Medulla oblongata (tissue), 1 donor: ENCODE results near the gene ALOX15B.

Experiments
- DNase-seq: peaks from one replicate; pipeline ENCODE4 v3.0.0-alpha.2; 2015; ENCODE audit errors: extremely low spot score

The ALOX15B gene

DNA sequence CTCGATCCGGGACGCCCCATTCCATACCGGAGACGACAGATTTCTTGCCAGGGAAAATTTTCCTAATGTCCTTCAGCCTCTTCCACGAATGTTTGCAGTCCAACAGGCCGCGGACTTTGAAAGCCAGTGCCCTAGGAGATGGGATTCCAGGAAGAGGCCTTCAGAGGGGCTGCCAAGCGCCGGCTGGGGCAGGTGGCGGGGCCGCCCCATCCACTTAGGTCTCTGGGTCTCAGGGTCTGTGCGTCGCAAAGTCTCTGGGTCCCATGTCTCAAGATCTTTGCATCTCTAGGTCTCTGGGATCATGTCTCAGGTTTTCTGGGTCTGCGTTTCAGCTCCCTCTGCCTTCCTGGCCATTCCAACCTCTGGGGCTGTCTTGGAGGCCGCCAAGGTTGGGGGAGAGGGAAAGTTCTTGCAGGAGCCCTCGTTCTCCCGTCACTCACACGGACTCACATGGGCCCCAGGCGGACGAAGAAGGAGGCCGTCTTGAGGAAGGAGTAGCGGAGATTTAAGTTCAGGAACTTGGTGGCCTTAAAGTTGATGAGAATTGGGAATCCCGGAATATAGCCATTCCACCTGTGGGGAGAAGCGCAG, 41.4 kb downstream of the ALOX15B start:
- DNase-seq: no peak

DNA sequence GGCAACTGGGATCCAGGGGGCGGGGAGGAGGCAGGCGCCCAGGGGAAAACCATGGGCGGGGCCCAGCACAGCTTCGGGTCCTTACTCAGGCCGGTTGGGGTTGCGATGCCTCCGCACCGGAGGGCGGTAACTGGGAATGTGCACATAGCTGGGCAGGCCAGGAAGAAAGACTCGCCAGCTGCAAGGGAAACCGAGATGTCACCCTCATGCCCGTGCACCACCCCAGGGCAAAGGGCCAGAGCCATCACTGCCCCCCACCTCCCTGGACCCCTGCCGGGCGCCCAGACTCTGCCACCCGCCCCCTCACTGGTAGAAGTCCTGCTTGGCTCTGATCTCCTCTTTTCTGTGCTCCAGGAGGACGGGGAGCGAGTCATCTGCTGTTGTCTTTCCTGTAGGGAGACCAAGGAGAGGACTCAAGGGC, 42.0 kb downstream of the ALOX15B start:
- no peak for DNase-seq

DNA sequence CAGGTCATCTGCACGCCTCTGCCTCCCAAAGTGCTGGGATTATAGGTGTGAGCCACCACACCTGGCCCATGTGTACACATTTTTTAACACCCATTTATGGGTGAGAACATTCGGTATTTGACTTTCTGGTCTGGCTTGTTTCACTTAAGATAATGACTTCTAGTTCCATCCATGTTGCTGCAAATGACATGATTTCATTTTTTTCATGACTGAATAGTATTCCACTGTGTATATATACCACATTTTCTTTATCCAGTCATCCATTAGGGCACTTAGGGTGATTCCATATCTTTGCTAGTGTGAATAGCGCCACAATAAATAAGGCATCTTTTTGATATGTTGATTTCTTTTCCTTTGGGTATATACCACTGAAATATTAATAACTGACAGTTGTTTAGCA, 43.0 kb downstream of the ALOX15B start:
- no peak for DNase-seq

DNA sequence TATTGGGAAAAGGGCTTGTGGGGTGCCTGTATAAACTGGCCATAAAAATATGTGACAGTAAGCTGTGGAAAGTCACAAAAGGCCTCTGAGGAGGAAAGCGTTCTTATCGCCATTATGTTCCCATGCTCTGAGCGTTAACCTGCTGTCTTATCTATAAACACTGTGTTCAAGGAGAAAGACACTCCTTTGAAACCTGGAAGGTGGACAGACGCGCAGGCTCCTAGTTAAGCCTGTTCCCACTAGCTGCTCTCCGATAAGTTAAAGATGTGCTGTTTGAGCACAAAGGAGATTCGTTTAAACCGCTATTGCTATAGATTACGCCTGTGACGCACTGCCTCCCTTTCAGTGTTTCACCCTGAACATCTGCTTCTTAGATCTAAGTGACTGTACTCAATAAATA, 43.4 kb downstream of the ALOX15B start:
- no peak for DNase-seq

DNA sequence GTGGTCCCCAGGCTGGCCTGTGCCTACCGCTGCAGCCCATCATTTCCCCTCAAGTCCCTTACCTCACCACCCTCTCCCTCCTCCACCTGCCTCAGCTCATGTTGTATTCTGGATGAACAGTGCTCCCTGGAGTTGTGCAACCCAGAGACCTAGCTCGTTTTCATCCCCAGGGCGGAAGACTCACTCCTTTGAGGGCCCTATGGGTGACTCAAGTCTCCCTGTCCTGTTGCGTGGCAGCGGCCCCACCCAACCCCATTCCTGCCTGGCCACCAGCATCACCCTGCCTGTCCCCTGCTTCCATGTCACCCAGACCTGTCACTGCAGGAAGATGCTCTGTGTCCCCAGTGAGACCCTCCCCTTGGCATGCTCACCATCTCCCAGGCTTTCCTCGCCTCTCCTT, 45.4 kb downstream of the ALOX15B start:
- no peak for DNase-seq

DNA sequence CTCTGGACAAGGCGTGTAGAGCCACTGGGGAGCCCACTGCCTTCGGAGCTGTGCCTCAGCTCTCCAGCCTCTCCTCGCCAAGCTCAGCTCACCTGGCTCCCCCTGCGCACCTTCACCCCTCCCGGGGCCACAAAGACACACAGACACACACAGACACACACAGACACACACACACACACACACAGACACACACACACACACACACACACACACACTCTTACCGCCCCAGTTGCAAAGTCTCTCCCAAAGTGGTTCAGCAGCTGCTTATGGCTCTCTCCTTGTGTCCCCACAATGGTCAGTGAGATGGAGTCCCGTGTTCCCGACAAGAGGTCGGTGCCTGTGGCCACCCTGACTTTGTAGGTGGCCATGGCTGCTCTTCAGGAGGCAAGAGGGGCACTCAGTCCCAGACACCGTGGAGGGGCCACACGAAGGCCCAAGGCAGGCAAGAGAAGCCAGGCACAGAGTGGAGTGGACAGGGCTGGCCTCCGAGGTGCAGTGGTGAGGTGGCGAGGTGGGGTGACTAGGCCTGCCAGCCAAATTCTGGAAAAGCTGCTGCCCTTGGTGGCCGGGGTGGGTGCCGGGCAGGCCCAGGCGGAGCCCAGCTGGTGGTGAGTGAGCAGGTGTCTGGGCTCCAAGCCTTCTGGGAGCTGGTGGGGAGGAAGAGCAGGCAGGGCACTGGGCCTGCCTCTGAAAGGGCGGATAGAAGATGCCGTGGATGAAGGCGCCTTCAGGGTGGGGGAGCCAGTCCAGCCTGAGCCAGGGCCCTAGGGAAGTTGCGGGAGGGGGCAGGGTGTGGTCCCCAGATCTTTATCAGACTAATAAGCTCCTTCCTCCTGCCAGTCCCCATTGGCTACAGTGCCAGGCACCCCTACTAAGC, 48.5 kb downstream of the ALOX15B start, which contains the start of gene ALOX12B:
TSS of gene ALOX12B (minus strand) at position 642 of the 877 bp plus-strand sequence. CDS start at position 368, 274 bp downstream.
- DNase-seq: no peak

DNA sequence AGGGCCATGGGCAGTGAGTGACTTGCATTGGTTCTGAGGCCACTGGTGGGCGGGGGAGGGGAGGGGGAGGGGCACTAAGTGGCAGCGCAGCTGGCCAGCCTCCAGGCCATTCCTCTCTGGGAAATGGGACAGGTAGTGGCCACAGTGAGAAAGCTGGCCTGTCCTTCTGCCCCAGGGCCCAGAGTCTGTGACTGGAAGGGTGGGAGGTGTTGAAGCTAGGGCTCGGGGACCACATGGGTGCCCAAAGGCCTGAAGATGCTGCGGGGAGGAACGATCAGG, 49.0 kb downstream of the ALOX15B start:
- DNase-seq: no peak

DNA sequence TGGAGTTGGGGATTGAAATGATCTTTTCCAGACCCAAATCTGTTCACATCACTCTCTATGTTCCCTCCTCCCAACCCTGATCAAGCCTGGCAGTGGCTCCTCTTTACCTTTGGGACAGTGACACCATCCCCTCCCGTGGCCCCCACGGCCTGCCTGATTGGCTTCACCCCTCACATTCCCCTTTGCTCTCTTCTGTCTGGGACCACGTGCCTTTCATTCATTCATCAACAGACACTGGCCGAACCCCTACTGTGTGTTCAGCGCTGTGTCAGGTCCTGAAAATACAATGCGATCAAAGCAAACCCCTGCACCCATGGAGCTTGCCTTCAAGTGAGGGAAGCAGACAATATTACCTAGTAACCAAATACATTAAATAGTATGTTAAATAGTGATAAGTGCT, 50.9 kb downstream of the ALOX15B start:
- DNase-seq: no peak

DNA sequence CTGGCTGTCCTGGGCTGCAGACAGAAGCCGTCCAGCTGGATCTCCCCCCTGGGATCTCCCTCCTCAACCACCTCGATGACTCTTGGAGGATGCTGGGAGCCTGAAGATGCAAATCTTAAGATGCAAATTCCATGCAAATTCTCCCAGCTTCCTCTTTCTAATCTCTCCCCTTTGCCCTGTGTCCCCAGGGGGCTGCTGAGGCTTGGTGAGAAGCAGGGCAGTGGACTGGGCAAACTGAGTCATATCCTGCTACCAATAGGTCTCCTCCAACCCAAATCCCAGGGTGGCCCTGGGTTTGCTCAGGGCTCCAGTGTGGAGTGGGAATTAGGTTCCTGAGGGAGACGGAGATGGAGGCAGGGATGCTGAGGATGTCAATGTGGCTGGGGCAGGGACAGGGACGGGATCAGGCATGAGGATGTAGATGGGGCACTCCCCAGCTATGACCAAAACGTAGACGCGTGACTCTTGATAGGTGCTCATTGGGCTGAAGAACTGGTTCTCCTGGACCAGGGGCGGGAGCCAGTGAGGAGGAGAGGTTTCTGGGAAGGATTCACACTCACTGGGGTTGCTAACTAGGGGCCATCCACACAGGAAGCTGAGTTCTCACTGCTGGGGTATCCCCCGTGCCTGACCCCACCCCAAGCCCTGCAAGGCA, 52.3 kb downstream of the ALOX15B start:
- no peak for DNase-seq

DNA sequence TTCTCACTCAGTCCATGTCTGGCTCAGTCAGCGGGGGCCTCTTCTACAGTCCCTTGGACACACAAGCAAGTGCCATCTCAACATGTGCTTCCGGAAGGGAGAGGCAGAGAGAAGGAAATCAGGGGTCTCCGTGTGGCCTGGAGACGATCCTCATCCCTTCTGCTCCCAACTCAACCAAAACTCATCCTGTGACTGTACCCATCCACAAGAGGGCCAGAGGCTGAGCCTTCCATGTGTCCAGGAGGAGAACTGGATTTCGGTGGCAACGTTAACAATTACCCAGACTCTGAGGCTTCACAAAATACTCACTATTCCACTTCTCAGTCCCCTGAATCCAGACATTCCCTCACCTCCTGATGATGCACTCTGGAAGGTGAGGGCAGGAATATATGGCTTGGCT, 56.5 kb downstream of the ALOX15B start:
- DNase-seq: no peak

DNA sequence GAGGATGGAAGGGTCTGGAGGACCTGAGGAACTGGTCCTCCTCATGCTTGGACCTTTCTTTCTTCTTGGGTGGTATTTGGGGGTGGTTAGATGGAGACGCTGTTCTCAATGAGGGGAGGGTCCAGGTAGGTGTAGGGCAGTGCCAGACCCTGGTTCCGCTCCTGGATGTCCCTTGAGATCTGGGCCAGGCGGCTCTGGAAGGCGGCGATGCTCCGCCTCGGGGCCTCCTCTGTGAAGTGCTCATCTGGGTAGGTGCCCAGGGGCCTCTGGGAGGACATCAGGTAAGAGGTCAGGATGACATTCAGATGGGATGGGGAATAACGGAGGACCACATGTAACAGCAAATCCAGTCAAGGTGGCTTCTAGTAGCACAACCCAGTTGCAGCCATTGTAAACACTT, 57.7 kb downstream of the ALOX15B start:
- DNase-seq: no peak
